Nephron (organoid): ENCODE data around the gene FAM217A.
"Not testable (repeated sequence)": the region's sequence is repeated elsewhere in the genome, so short reads cannot be mapped to it uniquely, and the experiment has no call there.

ENCODE experiments used
- H3K27ac Mint-ChIP-seq, 3 experiments: 2 replicates each; pipeline ENCODE4 v1.8.0; 2020; ENCODE audit warnings: mixed read lengths in 3 of 3, mild to moderate bottlenecking in 2 of 3, moderate library complexity in 1 of 3
- H3K27me3 Mint-ChIP-seq: 2 replicates; pipeline ENCODE4 v1.8.0; 2021; ENCODE audit warnings: low read depth, mild to moderate bottlenecking, moderate library complexity, mixed read lengths
- H3K36me3 Mint-ChIP-seq: 2 replicates; pipeline ENCODE4 v1.8.0; 2020; ENCODE audit warnings: low read depth, mixed read lengths
- H3K4me1 Mint-ChIP-seq: 2 replicates; pipeline ENCODE4 v1.8.0; 2020; ENCODE audit warnings: mixed read lengths
- H3K4me3 Mint-ChIP-seq, 3 experiments: 2 replicates each; pipeline ENCODE4 v1.8.0; 2020; ENCODE audit warnings: mild to moderate bottlenecking in 3 of 3, mixed read lengths in 3 of 3, moderate library complexity in 2 of 3
- H3K9me3 Mint-ChIP-seq: 2 replicates; pipeline ENCODE4 v1.8.0; 2020; ENCODE audit warnings: mixed read lengths
- TF ChIP-seq, protein P1 (sequence below), 3 experiments: fragments of 200-600 bp; sonication (generic); IDR thresholded peaks; one replicate each; pipeline ENCODE4 v1.5.0; 2021; ENCODE audit warnings: antibody characterized with exemption in 3 of 3; ENCODE audit not compliant: unreplicated experiment in 3 of 3

The FAM217A gene

DNA sequence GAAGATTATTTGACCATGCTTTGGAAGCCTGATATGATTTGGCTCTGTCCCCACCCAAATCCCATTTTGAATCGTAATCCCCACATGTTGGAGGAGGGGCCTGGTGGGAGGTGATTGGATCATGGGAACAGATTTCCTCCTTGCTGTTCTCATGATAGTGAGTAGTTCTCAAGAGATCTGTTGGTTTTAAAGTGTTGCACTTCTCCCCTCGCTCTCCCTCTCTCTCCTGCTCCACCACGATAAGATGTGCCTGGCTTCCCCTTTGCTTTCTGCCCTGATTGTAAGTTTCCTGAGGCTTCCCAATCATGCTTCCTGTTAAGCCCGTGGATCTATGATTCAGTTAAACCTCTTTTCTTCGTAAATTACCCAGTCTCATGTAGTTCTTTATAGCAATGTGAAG lies 21.7 kb upstream of the FAM217A start:
- Mint-ChIP-seq H3K27ac (no peak overlapping the region), H3K9me3 (no peaks in the 10 kb centered on the region), H3K27me3 (no peaks in the 10 kb centered on the region)

DNA sequence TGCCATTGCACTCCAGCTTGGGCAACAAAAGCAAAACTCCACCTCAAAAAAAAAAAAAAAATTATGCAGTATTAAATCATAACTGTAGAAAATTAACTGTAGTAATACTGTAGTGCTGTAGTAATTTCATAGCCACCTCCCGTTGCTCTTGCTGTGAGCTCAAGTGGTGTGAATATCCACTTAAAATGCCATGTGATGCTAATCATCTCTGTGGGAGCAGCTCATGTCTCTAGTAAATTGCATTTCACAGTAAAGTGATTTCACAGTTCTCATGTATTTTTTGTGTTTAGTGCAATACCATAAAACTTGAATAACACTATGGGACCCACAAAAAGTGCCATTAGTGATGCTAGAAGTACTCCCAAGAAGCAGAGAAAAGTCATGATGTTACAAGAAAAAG lies 14.4 kb upstream of the FAM217A start:
- H3K36me3 Mint-ChIP-seq = no peaks in the 10 kb centered on the region
- H3K9me3 Mint-ChIP-seq = no peaks in the 10 kb centered on the region
- no peaks in the 10 kb centered on the region for H3K4me1 Mint-ChIP-seq
- no peak overlapping the region for H3K4me3 Mint-ChIP-seq
- H3K27ac Mint-ChIP-seq = no peak overlapping the region
- TF ChIP-seq, protein P1, sequence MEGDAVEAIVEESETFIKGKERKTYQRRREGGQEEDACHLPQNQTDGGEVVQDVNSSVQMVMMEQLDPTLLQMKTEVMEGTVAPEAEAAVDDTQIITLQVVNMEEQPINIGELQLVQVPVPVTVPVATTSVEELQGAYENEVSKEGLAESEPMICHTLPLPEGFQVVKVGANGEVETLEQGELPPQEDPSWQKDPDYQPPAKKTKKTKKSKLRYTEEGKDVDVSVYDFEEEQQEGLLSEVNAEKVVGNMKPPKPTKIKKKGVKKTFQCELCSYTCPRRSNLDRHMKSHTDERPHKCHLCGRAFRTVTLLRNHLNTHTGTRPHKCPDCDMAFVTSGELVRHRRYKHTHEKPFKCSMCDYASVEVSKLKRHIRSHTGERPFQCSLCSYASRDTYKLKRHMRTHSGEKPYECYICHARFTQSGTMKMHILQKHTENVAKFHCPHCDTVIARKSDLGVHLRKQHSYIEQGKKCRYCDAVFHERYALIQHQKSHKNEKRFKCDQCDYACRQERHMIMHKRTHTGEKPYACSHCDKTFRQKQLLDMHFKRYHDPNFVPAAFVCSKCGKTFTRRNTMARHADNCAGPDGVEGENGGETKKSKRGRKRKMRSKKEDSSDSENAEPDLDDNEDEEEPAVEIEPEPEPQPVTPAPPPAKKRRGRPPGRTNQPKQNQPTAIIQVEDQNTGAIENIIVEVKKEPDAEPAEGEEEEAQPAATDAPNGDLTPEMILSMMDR (IDR thresholded peaks at IDR 0.05; ENCODE audit: unreplicated experiment in 3 of 3) = no peak
- no peaks in the 10 kb centered on the region for H3K27me3 Mint-ChIP-seq

More for the DNA sequence above, 21.7 kb upstream of the FAM217A start:
- H3K4me1 Mint-ChIP-seq = no peaks in the 10 kb centered on the region
- H3K4me3 Mint-ChIP-seq = no peak overlapping the region
- no peaks in the 10 kb centered on the region for H3K36me3 Mint-ChIP-seq
- TF ChIP-seq, protein P1 (IDR thresholded peaks at IDR 0.05; ENCODE audit: unreplicated experiment in 3 of 3) = no peak

DNA sequence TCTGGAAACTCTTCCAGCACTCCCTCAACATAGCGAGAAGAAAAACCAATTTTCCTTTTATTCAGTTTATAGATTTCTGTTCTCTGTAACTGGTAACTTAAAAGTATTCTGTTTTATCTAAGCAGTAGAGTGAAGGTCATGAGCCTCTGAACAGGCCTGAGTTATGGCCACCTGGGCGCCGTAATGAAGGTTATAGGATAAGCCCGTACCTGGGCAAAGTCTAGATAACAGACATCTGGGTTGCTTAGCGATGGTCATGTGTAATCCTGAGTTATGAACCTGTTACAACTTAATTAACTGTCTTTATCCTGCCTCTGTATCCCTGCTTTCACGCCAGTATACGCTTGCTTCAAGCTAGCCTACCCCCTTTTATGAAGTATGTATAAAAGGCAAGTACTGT lies 13.0 kb upstream of the FAM217A start:
- no peak overlapping the region for H3K4me3 Mint-ChIP-seq
- peak overlapping the region in 1 of 3 experiments; percentile 73 for H3K27ac Mint-ChIP-seq
- H3K4me1 Mint-ChIP-seq = no peaks in the 10 kb centered on the region
- H3K9me3 Mint-ChIP-seq = no peaks in the 10 kb centered on the region
- TF ChIP-seq, protein P1 (IDR thresholded peaks at IDR 0.05; ENCODE audit: unreplicated experiment in 3 of 3) = no peak
- no peaks in the 10 kb centered on the region for H3K36me3 Mint-ChIP-seq
- no peaks in the 10 kb centered on the region for H3K27me3 Mint-ChIP-seq

DNA sequence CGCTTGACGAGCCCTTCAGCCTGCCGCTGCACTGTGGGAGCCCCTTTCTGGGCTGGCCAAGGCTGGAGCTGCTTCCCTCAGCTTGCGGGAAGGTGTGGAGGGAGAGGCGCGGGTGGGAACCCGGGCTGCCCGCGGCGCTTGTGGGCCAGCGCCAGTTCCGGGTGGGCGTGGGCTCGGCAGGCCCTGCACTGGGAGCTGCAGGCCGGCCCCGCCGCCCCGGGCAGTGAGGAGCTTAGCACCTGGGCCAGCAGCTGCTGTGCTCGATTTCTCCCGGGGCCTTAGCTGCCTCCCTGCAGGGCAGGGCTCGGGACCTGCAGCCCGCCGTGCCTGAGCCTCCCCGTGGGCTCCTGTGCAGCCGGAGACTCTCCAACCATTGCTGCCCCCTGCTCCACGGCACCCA lies 11.1 kb upstream of the FAM217A start:
- not testable (repeated sequence) for H3K9me3 Mint-ChIP-seq, H3K4me1 Mint-ChIP-seq, H3K4me3 Mint-ChIP-seq, H3K27ac Mint-ChIP-seq, H3K36me3 Mint-ChIP-seq, H3K27me3 Mint-ChIP-seq

DNA sequence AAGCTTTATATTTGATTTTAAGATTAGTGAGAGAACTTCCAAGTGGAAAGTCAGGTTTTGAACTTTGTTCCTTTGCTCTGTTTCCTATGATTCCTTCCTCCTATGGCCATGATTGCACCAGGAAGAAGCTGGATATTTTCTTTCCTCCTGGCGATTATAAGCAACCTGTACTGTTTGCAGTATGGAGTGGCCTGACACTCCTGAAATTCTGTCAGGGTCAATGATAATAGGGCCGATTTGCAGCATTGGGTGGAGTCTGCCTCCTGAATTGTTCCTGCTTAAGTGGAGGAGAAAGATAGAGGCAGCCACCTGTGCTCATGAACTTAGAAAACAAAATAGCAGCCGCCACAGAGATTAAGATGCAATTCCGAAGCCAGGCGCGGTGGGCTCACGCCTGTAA lies 9.8 kb upstream of the FAM217A start:
- TF ChIP-seq, protein P1 (IDR thresholded peaks at IDR 0.05; ENCODE audit: unreplicated experiment in 3 of 3) = no peak
- no peak overlapping the region for H3K27ac Mint-ChIP-seq
- H3K4me3 Mint-ChIP-seq = no peak overlapping the region
- H3K36me3 Mint-ChIP-seq = no peaks in the 10 kb centered on the region
- peaks cover 6% of the 10 kb centered on the region for H3K4me1 Mint-ChIP-seq
- no peaks in the 10 kb centered on the region for H3K27me3 Mint-ChIP-seq
- no peaks in the 10 kb centered on the region for H3K9me3 Mint-ChIP-seq

DNA sequence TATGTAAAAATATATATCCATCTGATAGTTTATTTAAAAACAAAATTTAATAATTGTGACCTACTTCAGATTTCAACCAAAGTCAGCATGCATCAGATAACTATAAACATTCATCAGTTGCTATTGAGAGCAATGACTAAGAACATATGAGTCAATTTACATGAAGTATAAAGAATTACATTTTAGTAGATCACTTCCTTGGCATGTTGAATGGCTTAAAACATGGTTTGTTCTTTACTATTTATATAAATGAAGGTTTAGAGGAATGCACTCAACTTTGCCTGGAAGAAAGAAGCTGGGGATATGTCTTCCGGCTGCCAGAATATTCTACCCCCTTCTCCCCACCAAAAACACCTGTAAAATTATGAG lies 6.4 kb upstream of the FAM217A start:
- H3K4me1 Mint-ChIP-seq = peaks cover 6% of the 10 kb centered on the region
- TF ChIP-seq, protein P1 (IDR thresholded peaks at IDR 0.05; ENCODE audit: unreplicated experiment in 3 of 3) = no peak
- H3K27me3 Mint-ChIP-seq = no peaks in the 10 kb centered on the region
- H3K9me3 Mint-ChIP-seq = no peaks in the 10 kb centered on the region
- H3K27ac Mint-ChIP-seq = peak overlapping the region in 1 of 3 experiments; percentile 49
- no peaks in the 10 kb centered on the region for H3K36me3 Mint-ChIP-seq
- no peak overlapping the region for H3K4me3 Mint-ChIP-seq
